VCaP (cell line): Measurements from ENCODE around the gene RPS6KL1.

Source experiments
- H3K27ac ChIP-seq: fragments of 450-650 bp; 2 replicates; pipeline ENCODE4 v1.5.1; 2017
- TF ChIP-seq, protein P1 (sequence below): fragments of 450-650 bp; conservative IDR thresholded peaks from 2 replicates; pipeline ENCODE4 v1.5.1; 2017; ENCODE audit warnings: mild to moderate bottlenecking, moderate library complexity

Gene RPS6KL1

DNA sequence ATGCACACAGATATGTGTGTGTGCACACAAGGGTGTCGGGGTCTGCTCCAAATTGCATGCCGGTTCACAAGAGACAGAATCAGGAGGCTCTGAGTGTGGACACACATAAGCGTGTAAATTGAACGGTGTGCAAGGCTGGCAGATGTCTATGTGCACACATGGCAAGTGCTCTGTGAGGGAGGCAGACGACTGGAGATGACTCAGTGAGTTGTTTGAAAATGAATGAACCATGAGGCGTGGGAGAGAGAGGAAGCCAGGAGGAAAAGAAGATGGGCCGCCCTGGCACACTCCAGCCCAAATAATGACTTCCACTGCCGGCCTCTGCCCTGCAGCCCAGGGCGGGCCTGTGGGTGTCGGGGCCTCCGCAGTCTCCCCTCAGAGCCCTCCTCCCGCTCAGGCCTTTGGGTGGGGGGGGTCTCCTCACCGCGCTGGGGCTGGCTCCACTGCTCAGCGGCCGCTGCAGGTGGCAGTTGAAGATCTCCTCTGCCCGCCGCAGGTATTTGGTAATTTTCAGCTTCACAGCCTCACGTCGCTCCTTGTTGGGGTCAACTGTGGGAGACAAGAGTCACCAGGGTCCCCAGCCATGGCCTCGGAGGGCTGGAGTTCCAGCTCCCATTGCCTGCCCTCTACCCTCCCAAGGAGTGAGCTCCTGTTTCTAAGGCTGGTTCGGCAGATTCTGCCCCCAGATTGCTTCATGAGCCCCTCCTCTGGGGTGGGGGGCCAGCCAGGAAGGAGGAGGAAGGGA lies 3.5 kb downstream of the RPS6KL1 start:
- no peak overlapping the region for H3K27ac ChIP-seq

DNA sequence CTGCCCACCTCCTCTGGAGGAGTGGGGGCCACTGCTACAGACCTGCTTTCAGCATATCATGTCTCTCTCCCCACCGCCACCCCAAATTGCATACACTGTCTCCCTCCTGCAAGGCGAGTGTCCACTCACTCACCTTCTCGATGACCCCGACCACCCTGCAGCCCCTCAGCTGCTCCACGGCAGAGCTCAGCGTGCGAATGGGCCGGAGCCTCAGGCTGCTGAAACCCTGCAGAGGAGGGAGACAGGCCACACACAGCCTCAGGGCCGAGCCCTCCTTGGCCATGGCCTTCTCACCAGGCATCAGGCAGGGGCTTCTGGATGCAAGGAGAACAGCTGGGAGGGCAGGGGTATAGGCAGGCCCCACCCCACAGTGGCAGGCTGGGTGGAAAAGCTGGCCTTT lies 4.7 kb downstream of the RPS6KL1 start:
- H3K27ac ChIP-seq = no peak overlapping the region
- TF ChIP-seq, protein P1, sequence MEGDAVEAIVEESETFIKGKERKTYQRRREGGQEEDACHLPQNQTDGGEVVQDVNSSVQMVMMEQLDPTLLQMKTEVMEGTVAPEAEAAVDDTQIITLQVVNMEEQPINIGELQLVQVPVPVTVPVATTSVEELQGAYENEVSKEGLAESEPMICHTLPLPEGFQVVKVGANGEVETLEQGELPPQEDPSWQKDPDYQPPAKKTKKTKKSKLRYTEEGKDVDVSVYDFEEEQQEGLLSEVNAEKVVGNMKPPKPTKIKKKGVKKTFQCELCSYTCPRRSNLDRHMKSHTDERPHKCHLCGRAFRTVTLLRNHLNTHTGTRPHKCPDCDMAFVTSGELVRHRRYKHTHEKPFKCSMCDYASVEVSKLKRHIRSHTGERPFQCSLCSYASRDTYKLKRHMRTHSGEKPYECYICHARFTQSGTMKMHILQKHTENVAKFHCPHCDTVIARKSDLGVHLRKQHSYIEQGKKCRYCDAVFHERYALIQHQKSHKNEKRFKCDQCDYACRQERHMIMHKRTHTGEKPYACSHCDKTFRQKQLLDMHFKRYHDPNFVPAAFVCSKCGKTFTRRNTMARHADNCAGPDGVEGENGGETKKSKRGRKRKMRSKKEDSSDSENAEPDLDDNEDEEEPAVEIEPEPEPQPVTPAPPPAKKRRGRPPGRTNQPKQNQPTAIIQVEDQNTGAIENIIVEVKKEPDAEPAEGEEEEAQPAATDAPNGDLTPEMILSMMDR = no peak

More for the DNA sequence above, 3.5 kb downstream of the RPS6KL1 start:
- TF ChIP-seq, protein P1 = no peak

DNA sequence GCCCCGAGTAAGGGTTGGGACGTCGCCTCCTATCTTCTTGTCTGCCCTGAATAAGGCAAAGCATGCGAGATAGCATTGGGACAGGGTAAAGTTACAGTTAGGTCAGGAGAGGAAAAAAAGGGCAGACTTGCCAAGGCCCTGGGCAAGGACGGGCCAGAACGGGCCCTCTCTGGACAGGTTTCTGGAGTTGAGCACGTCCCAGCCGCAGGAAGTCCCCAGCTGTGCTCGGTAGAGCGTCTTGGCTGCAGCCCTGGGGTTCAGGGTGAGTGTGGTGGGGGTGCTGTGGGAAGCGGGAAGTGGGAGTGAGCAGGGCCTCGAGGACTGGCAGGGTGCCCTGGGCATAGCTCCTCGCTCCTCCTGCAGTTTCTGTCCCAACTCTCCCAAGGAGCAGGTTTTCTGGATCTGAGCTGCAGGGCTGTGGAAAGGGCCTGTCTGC lies 5.4 kb downstream of the RPS6KL1 start:
- H3K27ac ChIP-seq = no peak overlapping the region
- TF ChIP-seq, protein P1 = no peak

DNA sequence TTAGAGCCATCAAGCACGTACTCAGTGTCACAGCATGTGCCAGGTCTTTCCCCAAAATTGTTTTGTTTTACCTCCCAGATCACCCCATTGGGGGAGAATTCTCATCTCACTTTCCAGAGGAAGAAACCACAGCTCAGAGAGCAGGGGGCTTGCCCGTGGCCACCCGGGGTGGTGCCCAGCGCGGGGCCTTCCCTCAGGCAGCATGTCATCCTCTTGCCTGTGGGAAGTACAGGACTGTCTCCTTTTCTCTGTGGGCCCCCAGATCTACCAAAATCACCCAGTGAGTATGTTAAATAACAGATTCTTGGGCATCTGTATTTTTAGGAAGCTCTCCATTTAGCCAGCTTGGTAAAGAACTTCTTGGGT lies 5.9 kb downstream of the RPS6KL1 start:
- no peak overlapping the region for H3K27ac ChIP-seq
- TF ChIP-seq, protein P1 = no peak

DNA sequence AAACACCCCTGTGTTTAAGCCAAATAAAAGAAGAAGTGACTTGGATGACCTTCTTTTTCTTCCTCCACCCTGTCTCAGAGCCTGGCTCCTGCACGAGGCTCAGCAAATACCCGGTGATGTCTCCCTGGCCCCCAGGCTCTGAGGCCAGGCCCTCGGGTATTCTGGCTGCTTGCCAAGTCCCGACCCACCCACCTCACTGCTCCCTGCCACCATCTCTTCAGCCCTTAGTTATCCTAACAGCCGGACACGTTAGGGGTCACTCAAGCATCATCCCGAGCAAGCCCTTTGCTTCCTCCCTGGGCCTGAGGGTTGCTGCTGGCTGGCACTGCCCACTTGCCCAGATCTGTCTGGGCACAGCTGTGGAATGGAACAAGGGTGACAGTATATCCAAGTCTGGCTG lies 7.2 kb downstream of the RPS6KL1 start:
- no peak overlapping the region for H3K27ac ChIP-seq

DNA sequence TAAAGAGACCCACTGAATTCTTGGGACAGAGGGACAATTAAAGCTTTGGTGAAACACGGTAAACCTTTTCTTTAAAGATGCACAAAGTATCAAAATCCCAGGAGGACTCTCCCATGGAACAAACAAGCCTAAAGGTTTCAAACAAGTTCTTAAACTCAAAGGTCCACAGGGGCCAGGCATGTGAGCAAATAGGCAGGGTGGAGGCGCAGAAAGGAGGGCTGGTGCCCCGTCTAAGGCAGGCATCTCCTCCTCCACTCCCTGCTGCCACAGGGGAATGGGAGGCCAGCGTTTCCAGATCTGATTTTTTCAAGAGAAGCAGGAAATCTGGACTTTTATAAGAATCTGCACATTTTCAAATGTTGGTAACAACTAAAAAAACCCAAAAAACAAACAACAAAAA lies 7.6 kb downstream of the RPS6KL1 start:
- H3K27ac ChIP-seq = no peak overlapping the region
- TF ChIP-seq, protein P1 = no peak

More for the DNA sequence above, 7.2 kb downstream of the RPS6KL1 start:
- TF ChIP-seq, protein P1 = no peak

DNA sequence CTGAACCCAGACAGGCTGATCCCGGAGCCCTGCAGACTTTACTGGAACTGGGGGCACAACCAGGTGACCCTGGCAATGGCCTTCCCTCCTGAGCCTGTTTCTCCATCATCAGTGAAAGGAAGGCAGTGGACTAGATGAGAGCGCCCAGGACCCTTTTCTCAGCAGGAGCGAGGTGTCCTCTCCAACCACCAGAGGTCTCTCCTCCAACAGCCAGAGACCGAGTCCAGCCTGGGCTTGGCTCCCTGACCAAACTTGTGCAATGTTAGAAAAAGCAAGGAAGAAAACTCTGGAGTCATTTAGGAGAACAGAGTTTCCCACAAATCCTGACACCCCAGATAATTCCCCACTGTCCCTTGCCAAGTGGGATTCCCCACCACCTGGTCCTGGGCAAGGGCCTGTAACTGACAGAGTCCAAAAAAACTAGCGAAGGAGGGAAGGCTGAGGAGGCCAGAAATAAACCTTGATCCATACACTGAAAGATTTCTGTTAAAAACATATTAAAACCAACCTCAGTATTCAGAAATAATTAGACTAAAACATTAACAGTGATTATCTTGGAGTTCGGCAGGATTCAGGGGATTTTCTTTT lies 9.0 kb downstream of the RPS6KL1 start:
- H3K27ac ChIP-seq = no peak overlapping the region
- TF ChIP-seq, protein P1 = peak; percentile 87
